Sigmoid colon (tissue), 7 donors: ENCODE measurements around the gene TMPRSS12. TPM values are rescaled to one million over a fixed set of nuclear protein-coding genes. Genes with fewer than 3 reads are reported as not detected.
"Not testable (repeated sequence)": the region's sequence is repeated elsewhere in the genome, so short reads cannot be mapped to it uniquely, and the experiment has no call there.

ENCODE experiments used
- DNase-seq: peaks from one replicate; pipeline ENCODE4 v3.0.0-alpha.2; 2019
- H3K27ac ChIP-seq, 4 donors: fragments of 200-600 bp; sonication (generic); one replicate each; pipeline ENCODE4 v1.5.1; 2016 to 2019; ENCODE audit warnings: mild to moderate bottlenecking in 1 of 4
- H3K27me3 ChIP-seq, 3 donors: fragments of 200-600 bp; sonication (generic); one replicate each; pipeline ENCODE4 v1.5.1; 2019; ENCODE audit warnings: mild to moderate bottlenecking in 1 of 3
- H3K36me3 ChIP-seq, 4 donors: fragments of 200-600 bp; sonication (generic); one replicate each; pipeline ENCODE4 v1.5.1; 2016 to 2019
- H3K4me1 ChIP-seq, 4 donors: fragments of 200-600 bp; sonication (generic); one replicate each; pipeline ENCODE4 v1.5.1; 2017 to 2019
- H3K4me3 ChIP-seq, 4 donors: fragments of 200-600 bp; sonication (generic); one replicate each; pipeline ENCODE4 v1.5.1; 2017 to 2019; ENCODE audit warnings: mild to moderate bottlenecking in 2 of 4, moderate library complexity in 1 of 4
- H3K9me3 ChIP-seq, 4 donors: fragments of 200-600 bp in 3 of 4; sonication (generic) in 3 of 4; one replicate each; pipeline versions ENCODE4 v1.5.1 to v1.6.1; 2013 to 2019
- CTCF ChIP-seq, 4 experiments: fragments of 450-650 bp in 3 of 4; fragments of 200-600 bp in 1 of 4; IDR thresholded peaks; one replicate each; pipeline ENCODE4 v1.5.1; 2016 to 2019; ENCODE audit warnings: antibody characterized with exemption in 4 of 4, mild to moderate bottlenecking in 3 of 4, moderate library complexity in 2 of 4
- EP300 ChIP-seq, 4 donors: sonication (generic); formaldehyde crosslinking; IDR thresholded peaks; one replicate each; pipeline ENCODE4 v1.6.1; 2017; ENCODE audit warnings: antibody characterized with exemption in 4 of 4
- POLR2A ChIP-seq, 2 donors: fragments of 450-650 bp; IDR thresholded peaks; one replicate each; pipeline ENCODE4 v1.6.1; 2016; ENCODE audit warnings: antibody characterized with exemption in 2 of 2, mild to moderate bottlenecking in 2 of 2, moderate library complexity in 2 of 2
- POLR2AphosphoS5 ChIP-seq, 4 donors: sonication (generic); formaldehyde crosslinking; IDR thresholded peaks; one replicate each; pipeline ENCODE4 v1.6.1; 2017; ENCODE audit warnings: antibody characterized with exemption in 4 of 4
- WGBS, 2 donors: extraction: QIAGEN DNeasy Blood & Tissue Kit; methylation state at CpG; one replicate each; pipeline ENCODE4 v1.1.7; 2013; 5-methylcytosine and 5-hydroxymethylcytosine counted together
- intact Hi-C: fragments of 100-400 bp; cut with DNase I; formaldehyde crosslinking; loops from one replicate; pipeline ENCODE4 v1.15.1; 2023
- polyA plus RNA-seq, 3 donors: library from polyadenylated mRNA; stranded (reverse); fragments of 200-250 nt; gene quantifications; one replicate each; pipeline ENCODE4 v1.2.3, GENCODE V29; 2013
- total RNA-seq, 4 donors: library from RNA; depleted of rRNA; stranded (reverse); fragments of >200 nt; gene quantifications; one replicate each; pipeline ENCODE4 v1.1.0, GENCODE V29; 2016
- donor health status: healthy with polysubstance abuse.
- donor health status: Bipolar disorder and iron deficiency.
- donor health status: healthy.

The TMPRSS12 gene
- total and polyA plus RNA-seq, 7 donors, result not detected

DNA sequence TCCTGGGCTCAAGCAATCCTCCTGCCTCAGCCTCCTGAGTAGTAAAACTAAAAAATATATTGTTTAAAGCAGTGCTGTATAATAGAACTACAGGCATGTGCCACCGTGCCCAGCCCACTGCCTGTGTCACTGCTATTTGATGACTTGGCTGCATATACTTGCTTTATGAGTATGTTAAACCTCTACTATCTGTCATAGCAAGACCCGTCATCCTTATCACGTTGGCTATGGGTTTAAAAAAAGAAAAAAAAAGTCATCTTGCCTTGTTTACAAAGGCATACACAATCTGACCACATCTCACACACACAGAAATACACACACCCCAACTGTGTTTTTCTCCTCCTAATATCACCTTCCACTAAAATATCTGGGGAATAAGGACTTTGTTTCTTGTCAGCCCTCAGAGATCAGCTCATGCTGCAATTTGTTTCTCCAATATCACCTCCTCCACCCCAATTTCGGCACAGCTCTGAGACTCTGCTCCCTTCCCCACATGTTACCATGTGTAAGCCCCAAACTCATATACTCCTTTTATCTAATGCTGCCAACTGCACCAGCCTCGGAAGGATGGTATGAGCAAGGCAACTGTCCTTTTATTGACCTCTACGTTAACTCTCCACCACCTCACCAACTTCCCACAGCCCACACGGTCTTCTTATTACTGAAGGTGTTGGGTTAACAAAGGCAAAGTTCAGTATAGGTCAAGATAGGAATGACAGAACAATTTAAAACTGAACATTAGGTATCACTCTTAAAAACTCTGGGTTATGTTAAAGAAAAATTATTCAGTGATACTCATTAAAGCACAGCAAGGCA is 802 bp upstream of the TMPRSS12 start:
- TF ChIP-seq POLR2AphosphoS5 (IDR thresholded peaks at IDR 0.05), result no peak
- TF ChIP-seq CTCF (IDR thresholded peaks at IDR 0.05), result no peak
- no peak for TF ChIP-seq EP300 (IDR thresholded peaks at IDR 0.05)
- intact Hi-C loops, result no loop called here
- WGBS, 2 donors, result 52 to 74% methylated on average over 7 of the region's 7 CpGs

GRCh38 chr12:50845021-50845647 is 2.4 kb downstream of the TMPRSS12 start:
- no peak for DNase-seq
- Histone ChIP-seq H3K4me3 (no peak overlapping the region), H3K27ac (no peak overlapping the region), H3K36me3 (no peaks in the 10 kb centered on the region), H3K9me3 (no peaks in the 10 kb centered on the region), H3K4me1 (peaks cover 0 to 4% (median 0%) of the 10 kb centered on the region in 4 donors), H3K27me3 (no peaks in the 10 kb centered on the region)
- TF ChIP-seq POLR2A (IDR thresholded peaks at IDR 0.05) (no peak), CTCF (IDR thresholded peaks at IDR 0.05) (no peak), EP300 (IDR thresholded peaks at IDR 0.05) (no peak), POLR2AphosphoS5 (IDR thresholded peaks at IDR 0.05) (no peak)
- intact Hi-C loops, result no loop called here

More for the DNA sequence above, 802 bp upstream of the TMPRSS12 start:
- Histone ChIP-seq H3K36me3 (no peaks in the 10 kb centered on the region), H3K4me3 (no peak overlapping the region), H3K27me3 (no peaks in the 10 kb centered on the region), H3K4me1 (peaks cover 0 to 4% (median 0%) of the 10 kb centered on the region in 4 donors), H3K9me3 (no peaks in the 10 kb centered on the region), H3K27ac (no peak overlapping the region)
- no peak for DNase-seq

DNA sequence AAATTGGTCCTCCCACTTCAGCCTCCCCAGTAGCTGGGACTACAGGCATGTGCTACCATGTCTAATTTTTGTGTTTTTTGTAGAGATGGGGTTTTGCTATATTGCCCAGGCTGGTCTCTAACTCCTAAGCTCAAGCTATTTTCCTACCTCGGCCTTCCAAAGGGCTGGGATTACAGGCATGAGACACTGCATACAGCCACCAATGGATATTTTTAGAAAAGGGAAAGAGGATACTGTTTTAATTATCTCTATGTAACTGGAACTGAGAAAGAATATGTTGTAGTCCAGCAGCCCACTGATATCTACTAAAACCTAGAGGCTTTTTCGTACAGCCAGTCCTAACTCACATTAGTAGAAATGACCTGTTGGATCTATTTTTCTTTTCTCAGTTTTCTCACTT is 6.2 kb downstream of the TMPRSS12 start:
- DNase-seq, result no peak
- WGBS, 2 donors, result 94 to 95% methylated on average over 2 of the region's 2 CpGs
- Histone ChIP-seq H3K9me3 (no peaks in the 10 kb centered on the region), H3K4me3 (no peak overlapping the region), H3K36me3 (no peaks in the 10 kb centered on the region), H3K27ac (no peak overlapping the region), H3K4me1 (no peaks in the 10 kb centered on the region), H3K27me3 (no peaks in the 10 kb centered on the region)
- TF ChIP-seq POLR2A (IDR thresholded peaks at IDR 0.05), result no peak
- TF ChIP-seq CTCF (IDR thresholded peaks at IDR 0.05), result no peak
- TF ChIP-seq EP300 (IDR thresholded peaks at IDR 0.05), result no peak
- no peak for TF ChIP-seq POLR2AphosphoS5 (IDR thresholded peaks at IDR 0.05)
- intact Hi-C loops, result no loop called here

DNA sequence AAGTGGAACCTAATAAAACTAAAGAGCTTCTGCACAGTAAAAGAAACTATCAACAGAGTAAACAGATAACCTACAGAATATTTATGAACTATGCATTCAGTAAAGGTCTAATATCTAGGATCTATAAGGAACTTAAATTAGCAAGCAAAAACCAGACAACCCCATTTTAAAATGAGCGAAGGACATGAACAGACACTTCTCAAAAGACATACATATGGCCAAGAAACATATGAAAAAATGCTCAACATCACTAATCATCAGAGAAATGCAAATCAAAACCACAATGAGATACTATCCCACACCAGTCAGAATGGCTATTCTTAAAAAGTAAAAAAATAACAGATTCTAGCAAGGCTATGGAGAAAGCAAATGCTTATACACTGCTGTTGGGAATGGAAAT is 12.5 kb downstream of the TMPRSS12 start:
- WGBS, 2 donors, result 97 to 100% methylated on average over 1 of the region's 1 CpG
- H3K4me1 ChIP-seq, H3K4me3 ChIP-seq, H3K27me3 ChIP-seq, H3K27ac ChIP-seq, DNase-seq, H3K36me3 ChIP-seq, intact Hi-C loops, H3K9me3 ChIP-seq: not testable (repeated sequence)

- H3K36me3 ChIP-seq, intact Hi-C loops, H3K9me3 ChIP-seq, H3K27me3 ChIP-seq, H3K4me3 ChIP-seq, H3K4me1 ChIP-seq, DNase-seq, H3K27ac ChIP-seq: not testable (repeated sequence)
- WGBS, 2 donors, result 91 to 92% methylated on average over 2 of the region's 2 CpGs
Measured at GRCh38 chr12:50855679-50856078, 13.0 kb downstream of the TMPRSS12 start.
